AG04450 (cell line): Measurements from ENCODE around the gene TLL2. TPM values are rescaled to one million over a fixed set of nuclear protein-coding genes. Genes with fewer than 3 reads are reported as not detected.

Experiments
- CTCF ChIA-PET: fragments of 300-600, 350-600 bp; formaldehyde crosslinking; extraction: SDS; loops from one replicate; lab custom pipeline; 2022; ENCODE audit warnings: antibody characterized with exemption, inconsistent platforms; lab: Charles Lee
- POLR2A ChIA-PET: fragments of 350-600 bp; formaldehyde crosslinking; extraction: SDS; loops from one replicate; lab custom pipeline; 2021; ENCODE audit warnings: antibody characterized with exemption, inconsistent platforms; lab: Yijun Ruan, JAX
- DNase-seq: peaks from one replicate; pipeline ENCODE4 v3.0.0-alpha.2; 2011; ENCODE audit warnings: low read depth, low spot score
- H3K27ac ChIP-seq: one replicate; pipeline ENCODE4 v1.5.1; 2012; ENCODE audit warnings: low read depth, low read length, control low read depth
- H3K27me3 ChIP-seq: one replicate; pipeline ENCODE4 v1.6.0; 2012; ENCODE audit warnings: low read length; ENCODE audit not compliant: control insufficient read depth, insufficient read depth
- H3K4me3 ChIP-seq: 2 replicates; pipeline ENCODE4 v1.5.1; 2011; ENCODE audit warnings: mild to moderate bottlenecking, low read depth, low read length, control low read depth
- H3K9me3 ChIP-seq: 2 replicates; pipeline ENCODE4 v1.5.1; 2012; ENCODE audit warnings: low read length; ENCODE audit not compliant: control insufficient read depth, insufficient read depth
- polyA plus RNA-seq: library from polyadenylated mRNA; depleted of rRNA; stranded (reverse); fragments of >200 nt; gene quantifications from 2 replicates; pipeline ENCODE4 v1.2.3, GENCODE V29; 2011
- TF ChIP-seq, protein P1 (sequence below): IDR thresholded peaks from 2 replicates; pipeline ENCODE4 v1.5.1; 2011; ENCODE audit warnings: low read depth, low read length, control low read depth, inconsistent platforms

Gene TLL2
- polyA plus RNA-seq, 1 experiment, result 0.01 TPM

DNA sequence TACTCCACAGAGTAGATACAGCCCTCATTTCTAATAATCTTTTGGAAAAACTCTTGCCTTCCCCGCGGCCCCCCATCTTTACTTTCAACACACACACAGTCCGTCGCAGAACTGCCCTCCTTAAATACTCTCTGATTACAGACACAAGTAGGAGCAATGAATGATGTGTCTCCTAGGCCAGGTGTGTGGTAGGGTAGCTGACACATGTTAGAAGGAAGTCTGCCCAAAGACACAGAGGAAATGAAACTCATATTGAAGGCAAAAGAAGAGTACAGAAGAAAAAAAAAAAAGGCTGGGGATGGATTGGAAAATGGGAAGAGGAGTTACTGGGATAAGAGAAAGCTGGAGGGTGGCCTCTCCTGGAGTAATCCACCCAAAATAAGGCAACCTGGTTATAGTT lies 169.5 kb downstream of the TLL2 start:
- DNase-seq, result no peak
- Histone ChIP-seq H3K9me3 (no peaks in the 10 kb centered on the region), H3K27me3 (no peaks in the 10 kb centered on the region), H3K4me3 (no peak overlapping the region), H3K27ac (no peak overlapping the region)
- CTCF ChIA-PET, result interaction anchor here (0.7 kb wide), 1 partner anchor 123 kb away, joined by 3 read pairs; no protein-coding TSS in a partner anchor
- POLR2A ChIA-PET, result no interaction called here
- TF ChIP-seq, protein P1, sequence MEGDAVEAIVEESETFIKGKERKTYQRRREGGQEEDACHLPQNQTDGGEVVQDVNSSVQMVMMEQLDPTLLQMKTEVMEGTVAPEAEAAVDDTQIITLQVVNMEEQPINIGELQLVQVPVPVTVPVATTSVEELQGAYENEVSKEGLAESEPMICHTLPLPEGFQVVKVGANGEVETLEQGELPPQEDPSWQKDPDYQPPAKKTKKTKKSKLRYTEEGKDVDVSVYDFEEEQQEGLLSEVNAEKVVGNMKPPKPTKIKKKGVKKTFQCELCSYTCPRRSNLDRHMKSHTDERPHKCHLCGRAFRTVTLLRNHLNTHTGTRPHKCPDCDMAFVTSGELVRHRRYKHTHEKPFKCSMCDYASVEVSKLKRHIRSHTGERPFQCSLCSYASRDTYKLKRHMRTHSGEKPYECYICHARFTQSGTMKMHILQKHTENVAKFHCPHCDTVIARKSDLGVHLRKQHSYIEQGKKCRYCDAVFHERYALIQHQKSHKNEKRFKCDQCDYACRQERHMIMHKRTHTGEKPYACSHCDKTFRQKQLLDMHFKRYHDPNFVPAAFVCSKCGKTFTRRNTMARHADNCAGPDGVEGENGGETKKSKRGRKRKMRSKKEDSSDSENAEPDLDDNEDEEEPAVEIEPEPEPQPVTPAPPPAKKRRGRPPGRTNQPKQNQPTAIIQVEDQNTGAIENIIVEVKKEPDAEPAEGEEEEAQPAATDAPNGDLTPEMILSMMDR, result no peak

DNA sequence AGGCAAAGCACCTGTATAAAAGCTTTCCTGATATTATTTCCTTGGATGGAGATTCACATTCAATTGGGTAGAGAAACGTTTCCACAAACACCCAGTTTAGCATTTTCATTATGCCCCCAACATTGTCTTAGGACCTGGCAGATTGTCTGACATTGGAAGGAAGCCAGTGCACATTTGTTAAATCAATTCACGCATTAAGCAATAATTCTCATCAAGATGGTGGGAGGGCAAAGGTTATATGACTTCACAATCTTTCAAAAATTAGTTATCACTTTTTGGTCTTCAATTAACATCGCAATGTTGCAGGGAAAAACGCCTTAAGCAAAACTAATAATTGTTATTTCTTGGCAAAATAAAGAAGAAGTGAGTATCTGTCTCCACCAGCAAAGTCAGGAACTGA lies 171.3 kb downstream of the TLL2 start:
- no peak overlapping the region for H3K27ac ChIP-seq
- TF ChIP-seq, protein P1, result no peak
- POLR2A ChIA-PET, result no interaction called here
- H3K27me3 ChIP-seq, result no peaks in the 10 kb centered on the region
- no peak overlapping the region for H3K4me3 ChIP-seq
- no peaks in the 10 kb centered on the region for H3K9me3 ChIP-seq
- CTCF ChIA-PET, result no interaction called here
- DNase-seq, result no peak

DNA sequence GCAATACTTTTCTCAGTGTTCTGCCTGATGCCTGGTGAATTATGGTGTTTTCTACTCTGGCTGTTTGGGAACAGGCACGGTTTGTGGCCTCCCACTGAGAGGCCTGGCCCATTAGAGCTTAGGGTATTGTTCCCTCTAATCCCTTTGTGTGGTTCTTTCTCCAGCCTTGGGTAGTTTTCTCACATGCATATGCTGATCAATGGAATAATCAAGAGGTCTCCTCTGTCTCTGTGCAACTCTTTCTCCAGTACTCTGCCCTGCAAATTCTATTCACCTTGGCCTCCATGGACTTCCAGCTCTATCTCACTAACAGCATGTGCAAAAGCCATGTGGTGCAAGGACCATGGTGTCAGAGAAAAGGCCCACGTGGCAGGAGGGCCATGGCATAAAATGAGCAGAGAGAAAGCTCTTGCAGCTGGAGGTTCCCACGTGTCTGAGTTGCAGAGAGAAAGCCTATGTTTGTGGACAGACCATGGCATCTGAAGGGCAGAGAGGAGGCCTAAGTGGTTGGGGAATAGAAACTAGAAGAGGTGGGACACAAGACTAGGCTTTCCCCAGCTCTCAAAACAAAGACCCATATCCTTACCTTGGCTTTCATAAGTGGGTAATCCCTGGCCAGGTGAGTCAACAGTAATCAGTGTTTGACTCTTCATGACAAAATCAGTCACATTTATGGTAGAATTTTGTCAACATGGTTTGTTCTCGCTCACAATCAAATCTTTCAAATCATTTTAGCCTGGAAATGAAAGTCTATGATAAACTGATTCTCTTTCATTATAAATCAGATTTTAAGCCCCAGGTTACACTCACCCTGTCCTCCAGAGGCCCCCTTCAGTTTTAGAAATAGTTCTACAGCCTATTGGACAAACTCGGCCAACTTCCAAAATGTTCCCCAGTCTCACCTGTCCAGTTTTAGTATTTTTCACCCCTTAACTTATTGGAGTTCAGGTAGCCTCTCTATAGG lies 172.2 kb downstream of the TLL2 start:
- Histone ChIP-seq H3K27me3 (no peaks in the 10 kb centered on the region), H3K4me3 (no peak overlapping the region), H3K27ac (no peak overlapping the region), H3K9me3 (no peaks in the 10 kb centered on the region)
- ChIA-PET POLR2A (no interaction called here), CTCF (interaction anchor here (0.9 to 8.5 kb wide), 8 partner anchors 11 to 326 kb away, joined by 3 to 90 read pairs (median 7); no protein-coding TSS in a partner anchor)
- TF ChIP-seq, protein P1, result no peak
- DNase-seq, result no peak

DNA sequence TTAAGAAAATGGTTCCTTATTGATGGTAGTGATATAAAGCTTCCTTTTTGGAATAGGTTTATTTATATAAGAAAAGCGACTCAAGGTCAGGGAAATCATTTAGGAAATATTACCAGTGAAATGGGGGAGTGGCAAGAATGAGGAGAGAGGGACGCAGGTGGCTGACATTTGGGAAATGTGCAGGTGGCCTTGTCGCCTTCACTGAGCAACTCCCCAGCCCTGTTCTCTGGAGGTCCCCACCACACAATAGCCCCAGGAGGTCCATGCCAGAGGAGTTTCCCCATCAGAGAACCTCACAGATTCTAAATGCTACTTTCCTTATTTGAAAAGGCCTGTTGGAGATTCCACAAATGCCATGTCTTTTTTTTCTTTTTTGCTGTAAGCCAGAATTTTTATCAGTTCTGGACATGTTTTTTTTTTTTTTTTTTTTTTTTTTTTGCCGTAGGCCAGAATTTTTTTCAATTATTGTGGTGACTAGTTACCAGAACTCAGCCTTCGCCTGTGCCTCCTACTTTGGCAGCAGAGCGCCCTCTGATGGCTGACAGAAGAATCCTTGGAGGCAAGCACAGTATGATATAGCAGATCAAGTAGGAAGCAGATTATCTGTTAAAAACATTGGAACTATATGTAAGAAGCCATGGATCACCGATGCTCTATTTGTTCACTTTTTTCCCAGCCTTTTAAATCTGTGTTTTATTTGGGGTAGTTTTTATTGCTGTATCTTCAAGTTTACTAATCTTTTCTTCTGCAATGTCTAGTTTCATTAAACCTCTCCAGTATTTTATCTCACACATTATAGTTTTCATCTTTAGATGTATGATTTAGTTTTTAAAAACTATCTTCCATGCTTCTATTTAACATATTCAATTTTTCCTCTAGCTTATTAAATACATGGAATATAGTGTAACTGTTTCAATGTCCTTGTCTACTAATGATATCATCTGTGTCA lies 173.5 kb downstream of the TLL2 start:
- no peak overlapping the region for H3K27ac ChIP-seq
- DNase-seq, result peak; percentile 29
- TF ChIP-seq, protein P1, result peak; percentile 72
- POLR2A ChIA-PET, result no interaction called here
- no peaks in the 10 kb centered on the region for H3K9me3 ChIP-seq
- H3K27me3 ChIP-seq, result no peaks in the 10 kb centered on the region
- H3K4me3 ChIP-seq, result no peak overlapping the region
- CTCF ChIA-PET, result interaction anchor here (0.6 to 8.5 kb wide), 24 partner anchors 8 to 344 kb away, joined by 3 to 90 read pairs (median 6); no protein-coding TSS in a partner anchor
